ENCODE measurements around the gene DHDDS.
"Not testable (repeated sequence)": the region's sequence is repeated elsewhere in the genome, so short reads cannot be mapped to it uniquely, and the experiment has no call there.

DNA sequence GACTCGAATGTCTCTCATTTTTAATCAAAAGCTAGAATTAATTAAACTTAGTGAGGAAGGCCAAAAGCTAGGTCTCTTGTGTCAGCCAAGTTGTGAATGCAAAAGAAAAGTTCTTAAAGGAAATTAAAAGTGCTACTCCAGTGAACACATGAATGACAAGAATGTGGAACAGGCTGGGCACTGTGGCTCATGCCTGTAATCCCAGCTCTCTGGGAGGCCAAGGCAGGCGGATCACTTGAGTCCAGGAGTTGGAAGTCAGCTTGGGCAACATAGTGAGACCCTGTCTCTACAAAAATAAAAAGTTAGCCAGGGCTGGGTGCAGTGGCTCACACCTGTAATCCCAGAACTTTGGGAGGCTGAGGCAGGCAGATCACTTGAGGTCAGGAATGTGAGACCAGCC lies 78.6 kb downstream of the DHDDS start:
- TF ChIP-seq HDGF (IDR thresholded peaks at IDR 0.05; ENCODE audit: borderline replicate concordance); TARDBP (IDR thresholded peaks at IDR 0.05); SUZ12 (IDR thresholded peaks at IDR 0.05); FOXA1 (IDR thresholded peaks at IDR 0.05): not testable (repeated sequence)

All from HEK293T (cell line).